GM19395 (cell line): ENCODE data around the gene SGSM2.
"Not testable (repeated sequence)": the region's sequence is repeated elsewhere in the genome, so short reads cannot be mapped to it uniquely, and the experiment has no call there.

Experiments
- ATAC-seq: cut with Tn5 transposase; IDR thresholded peaks from one replicate; pipeline ENCODE4 v1.9.1; 2021; ENCODE audit warnings: mild to moderate bottlenecking, moderate library complexity; ENCODE audit not compliant: unreplicated experiment

SGSM2 gene

GRCh38 chr17:2336852-2337543 lies at the start of gene SGSM2:
SGSM2 (plus strand) TSS chr17:2337501; CDS start chr17:2337689, 188 bp downstream.
- ATAC-seq = peak; percentile 38

GRCh38 chr17:2289878-2290478 lies 47.3 kb upstream of the SGSM2 start:
- no peak for ATAC-seq

GRCh38 chr17:2292100-2292499 lies 45.2 kb upstream of the SGSM2 start:
- ATAC-seq = no peak

- no peak for ATAC-seq
Measured at GRCh38 chr17:2295575-2295974, 41.7 kb upstream of the SGSM2 start.

GRCh38 chr17:2297023-2297422 lies 40.3 kb upstream of the SGSM2 start:
- ATAC-seq = no peak

- ATAC-seq = no peak
Measured at GRCh38 chr17:2299136-2299535, 38.2 kb upstream of the SGSM2 start.

- ATAC-seq = no peak
Measured at GRCh38 chr17:2299756-2300155, 37.5 kb upstream of the SGSM2 start.

GRCh38 chr17:2302778-2303203 lies 34.5 kb upstream of the SGSM2 start:
- ATAC-seq = peak; percentile 8

- peak; percentile 74 for ATAC-seq
Measured at GRCh38 chr17:2303204-2304188, 33.8 kb upstream of the SGSM2 start, which contains the start of the genes SMG6 and SRR. SMG6 (minus strand) TSS chr17:2303785; CDS start chr17:2303720, 65 bp downstream. SRR (plus strand) TSS chr17:2303950; CDS start chr17:2315561, 11,611 bp downstream.

GRCh38 chr17:2304931-2305330 lies 32.4 kb upstream of the SGSM2 start:
- no peak for ATAC-seq

- ATAC-seq = no peak
Measured at GRCh38 chr17:2309338-2310154, 27.8 kb upstream of the SGSM2 start.

GRCh38 chr17:2312736-2313135 lies 24.6 kb upstream of the SGSM2 start:
- ATAC-seq = no peak

GRCh38 chr17:2316916-2317205 lies 20.4 kb upstream of the SGSM2 start:
- not testable (repeated sequence) for ATAC-seq

GRCh38 chr17:2317796-2318195 lies 19.5 kb upstream of the SGSM2 start:
- ATAC-seq = no peak

- no peak for ATAC-seq
Measured at GRCh38 chr17:2319051-2319450, 18.2 kb upstream of the SGSM2 start.

- no peak for ATAC-seq
Measured at GRCh38 chr17:2321399-2321798, 15.9 kb upstream of the SGSM2 start.

- ATAC-seq = no peak
Measured at GRCh38 chr17:2323629-2324314, 13.5 kb upstream of the SGSM2 start.

- ATAC-seq = no peak
Measured at GRCh38 chr17:2331303-2331702, 6.0 kb upstream of the SGSM2 start.

GRCh38 chr17:2335726-2336214 lies 1.5 kb upstream of the SGSM2 start:
- no peak for ATAC-seq
